Stimulated activated CD4-positive, alpha-beta T cell treated with anti-CD3 and anti-CD28 coated beads, Interleukin-4, amount 100 ng/mL, for 4 hours (primary cell): Measurements from ENCODE around the gene KLHL17.
"Not testable (repeated sequence)": the region's sequence is repeated elsewhere in the genome, so short reads cannot be mapped to it uniquely, and the experiment has no call there.

ENCODE experiments used
- DNase-seq, 2 experiments: peaks; one replicate each; pipeline ENCODE4 v3.0.0-alpha.2; 2020

Gene KLHL17

DNA sequence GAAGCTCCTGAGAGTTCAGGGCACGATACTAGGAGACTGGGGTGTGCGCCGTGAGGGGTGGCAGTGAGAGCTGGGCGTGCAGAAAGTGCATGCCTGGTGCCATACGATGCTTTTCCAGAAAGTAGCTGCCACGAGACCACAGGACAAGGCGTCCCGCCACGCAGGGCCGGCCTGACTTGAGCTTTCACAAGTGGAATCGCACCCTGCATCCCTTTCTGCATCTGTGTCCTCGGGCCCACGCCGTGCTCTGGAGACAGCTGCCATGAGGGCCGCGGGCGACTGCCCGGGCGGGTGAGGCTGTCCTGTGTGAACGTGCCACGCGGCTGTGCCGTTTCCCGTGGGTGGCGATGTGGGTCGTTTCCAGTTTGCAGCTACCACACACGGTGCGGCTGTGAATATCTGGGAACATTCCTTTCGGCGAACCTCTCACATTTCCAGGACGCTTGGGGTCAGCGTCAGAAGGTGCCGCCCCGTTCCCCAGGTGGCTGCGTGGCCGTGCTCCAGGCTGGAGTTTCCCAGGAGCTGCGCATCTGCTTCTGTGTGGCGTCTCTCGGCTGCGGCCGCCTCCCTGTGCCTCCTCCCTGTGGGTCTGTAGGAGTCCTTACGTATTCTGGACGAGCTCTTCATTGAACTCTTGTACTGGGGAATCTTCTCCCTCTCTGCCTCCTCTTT lies 22.5 kb downstream of the KLHL17 start:
- no peak for DNase-seq

DNA sequence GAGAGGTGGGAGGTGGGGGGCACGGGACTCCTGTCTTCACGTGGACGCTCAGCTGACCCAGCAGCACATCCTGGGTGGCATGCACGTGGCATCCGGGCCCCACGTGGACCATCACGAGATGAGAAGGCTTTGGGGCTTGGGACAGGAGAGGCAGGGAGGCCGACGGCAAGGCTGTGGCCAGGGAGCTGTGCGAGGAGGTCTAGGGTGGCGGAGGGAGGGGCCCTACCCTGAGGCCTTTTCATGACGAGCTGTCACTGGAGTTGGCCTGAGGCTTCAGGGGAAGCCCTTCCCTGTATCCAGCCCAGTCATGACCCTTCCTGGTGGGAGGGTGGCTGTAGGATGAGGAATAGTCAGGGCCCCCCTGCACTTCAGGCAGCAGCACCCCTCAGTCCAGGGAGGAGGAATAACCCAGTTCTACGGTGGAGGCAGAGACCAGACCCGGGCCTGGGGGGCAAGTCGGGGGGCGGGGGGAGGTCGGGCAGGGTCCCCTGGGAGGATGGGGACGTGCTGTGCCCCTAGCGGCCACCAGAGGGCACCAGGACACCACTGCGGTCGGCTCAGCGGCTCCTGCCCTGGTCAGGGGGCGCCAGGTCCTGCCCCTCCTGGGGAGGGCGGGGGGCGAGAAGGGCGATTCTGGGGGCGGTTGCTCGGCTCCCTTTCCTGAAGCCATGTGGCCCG lies 23.6 kb downstream of the KLHL17 start:
- peak; percentile 49 to 67 for DNase-seq

GRCh38 chr1:984476-984814 lies 24.1 kb downstream of the KLHL17 start:
- DNase-seq, result no peak

DNA sequence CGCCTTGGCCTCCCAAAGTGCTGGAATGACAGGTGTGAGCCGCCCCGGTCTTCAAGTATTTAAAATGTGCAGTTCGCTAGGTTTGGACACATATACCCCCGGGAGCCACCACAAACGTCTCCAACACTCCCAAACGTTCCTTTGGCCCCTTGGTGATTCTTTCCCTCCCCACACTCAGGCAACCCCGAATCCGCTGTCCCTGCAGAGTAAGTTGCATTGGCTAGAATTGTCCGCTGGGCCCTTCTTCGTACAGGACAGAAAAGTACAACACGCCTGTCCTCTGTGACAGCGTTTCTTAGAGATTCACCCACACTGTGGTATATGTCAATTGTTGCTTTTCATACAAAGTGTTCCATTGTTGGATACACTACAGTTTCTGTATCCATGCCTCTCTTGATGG lies 24.7 kb downstream of the KLHL17 start:
- no peak for DNase-seq

DNA sequence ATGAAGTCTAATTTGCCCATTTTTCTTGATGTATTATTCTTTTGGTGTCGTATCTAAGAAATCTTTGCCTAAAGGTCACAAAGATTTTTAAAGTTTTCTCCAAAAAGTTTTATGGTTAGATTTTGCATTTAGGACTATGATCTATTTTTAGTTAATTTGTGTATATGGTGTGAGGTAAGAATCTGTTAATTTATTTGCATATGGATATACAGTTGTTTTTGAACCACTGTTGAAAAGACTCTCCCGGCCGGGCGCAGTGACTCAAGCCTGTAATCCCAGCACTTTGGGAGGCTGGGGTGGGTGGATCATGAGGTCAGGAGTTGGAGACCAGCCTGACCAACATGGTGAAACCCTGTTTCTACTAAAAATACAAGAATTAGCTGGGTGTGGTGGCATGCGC lies 27.7 kb downstream of the KLHL17 start:
- not testable (repeated sequence) for DNase-seq

DNA sequence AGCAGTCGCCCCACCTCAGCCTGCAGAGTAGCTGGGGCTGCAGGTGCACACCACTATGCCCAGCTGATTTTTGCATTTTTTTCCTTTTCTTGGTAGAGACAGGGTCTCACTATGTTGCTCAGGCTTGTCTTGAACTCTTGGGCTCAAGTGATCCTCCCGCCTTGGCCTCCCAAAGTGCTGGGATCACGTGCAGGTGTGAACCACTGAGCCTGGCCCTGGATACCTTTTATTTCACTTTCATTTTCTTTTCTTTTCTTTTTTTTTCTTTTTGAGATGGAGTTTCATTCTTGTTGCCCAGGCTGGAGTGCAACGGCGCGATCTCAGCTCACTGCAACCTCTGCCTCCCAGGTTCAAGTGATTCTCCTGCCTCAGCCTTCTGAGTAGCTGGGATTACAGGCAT lies 30.9 kb downstream of the KLHL17 start:
- not testable (repeated sequence) for DNase-seq

DNA sequence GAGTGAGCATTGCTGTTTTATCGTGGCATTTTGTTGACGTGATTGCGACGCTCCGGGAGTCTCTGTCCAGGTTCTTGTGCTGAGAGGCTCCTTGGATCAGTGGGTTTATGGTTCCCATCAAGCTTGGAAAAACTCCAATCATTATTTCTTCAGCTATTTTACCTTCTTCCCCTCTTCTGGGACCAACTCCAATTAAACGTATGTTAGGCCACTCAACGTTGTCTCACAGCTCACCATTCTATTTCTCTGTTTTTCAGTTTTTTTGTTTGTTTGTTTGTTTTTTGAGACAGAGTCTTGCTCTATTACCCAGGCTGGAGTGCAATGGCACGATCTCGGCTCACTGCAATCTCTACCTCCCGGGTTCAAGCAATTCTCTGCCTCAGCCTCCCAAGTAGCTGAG lies 31.5 kb downstream of the KLHL17 start:
- DNase-seq, result no peak

DNA sequence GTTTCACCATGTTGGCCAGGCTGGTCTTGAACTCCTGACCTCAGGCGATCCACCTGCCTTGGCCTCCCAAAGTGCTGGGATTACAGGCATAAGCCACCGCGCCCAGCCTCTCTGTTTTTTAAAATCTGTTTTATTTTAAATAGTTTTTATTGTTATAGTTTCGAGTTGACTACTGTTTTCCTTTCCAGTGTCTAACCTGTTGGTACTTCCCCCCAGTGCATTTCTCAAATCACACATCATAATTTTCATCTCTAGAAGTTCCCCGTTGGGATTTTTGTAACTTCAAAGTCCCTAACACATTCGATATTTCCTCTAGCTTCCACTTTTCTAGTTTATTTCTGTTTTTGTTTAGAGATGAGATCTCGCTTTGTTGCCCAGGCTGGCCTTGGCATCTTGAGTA lies 32.0 kb downstream of the KLHL17 start:
- DNase-seq, result no peak

GRCh38 chr1:993379-993995 lies 33.1 kb downstream of the KLHL17 start:
- no peak for DNase-seq

DNA sequence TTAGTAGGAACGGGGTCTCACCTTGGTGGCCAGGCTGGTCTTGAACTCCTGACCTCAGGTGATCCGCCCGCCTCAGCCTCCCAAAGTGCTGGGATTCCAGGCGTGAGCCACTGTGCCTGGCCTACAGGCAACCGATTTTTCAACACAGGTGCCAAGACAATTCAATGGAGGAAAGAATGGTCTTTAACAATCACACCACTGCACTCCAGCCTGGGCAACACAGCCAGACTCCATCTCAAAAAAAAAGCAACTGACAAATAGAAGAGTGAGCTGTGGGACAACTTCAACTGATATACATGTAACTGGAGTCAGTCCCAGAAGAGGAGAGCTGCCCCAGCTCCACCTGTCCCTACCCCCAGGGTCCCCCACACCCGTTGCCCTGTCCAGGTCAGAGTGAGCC lies 34.2 kb downstream of the KLHL17 start:
- not testable (repeated sequence) for DNase-seq

- DNase-seq, result no peak
Observed at GRCh38 chr1:995665-996633, 35.6 kb downstream of the KLHL17 start.

- DNase-seq, result no peak
Observed at GRCh38 chr1:996851-997712, 36.7 kb downstream of the KLHL17 start.

DNA sequence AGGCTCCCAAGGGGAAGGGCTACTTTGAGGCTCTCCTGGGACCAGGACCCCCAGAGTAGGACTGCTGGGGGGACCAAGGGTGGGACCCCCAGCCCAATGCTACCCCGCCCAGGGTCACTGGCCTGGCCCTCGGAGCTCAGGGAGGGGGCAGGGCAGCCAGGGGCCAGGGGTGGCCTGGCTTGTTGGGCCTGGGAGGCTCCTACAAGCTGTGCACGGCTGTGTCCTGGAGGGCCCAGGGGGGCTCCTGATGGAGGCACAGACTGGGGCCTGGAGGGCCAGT lies 37.3 kb downstream of the KLHL17 start:
- DNase-seq, result no peak

DNA sequence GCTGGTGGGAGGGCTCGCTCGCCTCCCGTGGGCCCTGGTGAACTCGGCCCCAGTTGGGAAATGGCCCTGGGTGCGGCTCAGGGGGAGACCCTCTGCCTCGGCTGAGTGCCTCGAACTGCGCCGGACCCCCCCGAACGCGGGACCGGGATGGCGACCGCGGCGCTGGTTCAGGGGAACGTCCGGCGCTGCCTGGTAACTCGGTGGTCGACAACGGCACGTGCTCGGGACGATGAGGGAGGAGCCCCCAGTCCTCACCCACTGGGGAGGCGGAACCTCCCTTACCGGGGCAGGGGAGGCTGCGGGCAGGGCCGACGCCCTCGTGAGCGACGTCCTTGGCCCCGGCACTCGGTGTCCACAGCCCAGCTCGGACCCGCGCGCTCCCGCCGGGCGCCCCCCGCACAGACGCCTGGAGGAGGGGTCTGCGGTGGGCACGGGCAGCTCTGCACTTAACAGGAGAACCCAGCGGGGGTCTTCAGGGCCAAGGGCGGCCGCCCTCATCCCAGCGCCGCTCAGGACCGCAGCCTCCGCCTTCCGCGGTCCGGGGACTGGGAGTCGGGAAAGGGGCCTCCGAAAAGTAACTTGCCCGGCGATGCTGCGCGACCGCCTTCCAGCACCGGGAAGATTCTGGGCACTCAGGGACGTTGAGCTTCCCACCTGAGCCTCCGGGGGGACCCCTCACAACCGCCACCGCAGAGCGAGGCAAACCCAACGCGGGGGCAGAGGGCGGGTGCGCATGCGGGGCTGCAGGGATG lies 37.8 kb downstream of the KLHL17 start:
- DNase-seq, result no peak

DNA sequence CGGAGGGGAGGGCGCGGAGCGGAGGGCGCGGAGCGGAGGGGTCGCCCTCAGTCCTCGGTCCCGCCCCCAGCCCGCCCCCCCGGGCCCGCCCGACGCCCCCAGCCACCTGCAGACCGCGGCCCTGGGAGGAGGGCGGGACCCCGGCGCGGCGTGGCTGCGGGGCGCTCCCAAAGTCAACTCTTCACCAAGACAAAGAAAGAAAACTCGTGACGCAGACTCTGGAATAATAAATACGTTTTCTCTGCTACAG lies 38.3 kb downstream of the KLHL17 start:
- no peak for DNase-seq

DNA sequence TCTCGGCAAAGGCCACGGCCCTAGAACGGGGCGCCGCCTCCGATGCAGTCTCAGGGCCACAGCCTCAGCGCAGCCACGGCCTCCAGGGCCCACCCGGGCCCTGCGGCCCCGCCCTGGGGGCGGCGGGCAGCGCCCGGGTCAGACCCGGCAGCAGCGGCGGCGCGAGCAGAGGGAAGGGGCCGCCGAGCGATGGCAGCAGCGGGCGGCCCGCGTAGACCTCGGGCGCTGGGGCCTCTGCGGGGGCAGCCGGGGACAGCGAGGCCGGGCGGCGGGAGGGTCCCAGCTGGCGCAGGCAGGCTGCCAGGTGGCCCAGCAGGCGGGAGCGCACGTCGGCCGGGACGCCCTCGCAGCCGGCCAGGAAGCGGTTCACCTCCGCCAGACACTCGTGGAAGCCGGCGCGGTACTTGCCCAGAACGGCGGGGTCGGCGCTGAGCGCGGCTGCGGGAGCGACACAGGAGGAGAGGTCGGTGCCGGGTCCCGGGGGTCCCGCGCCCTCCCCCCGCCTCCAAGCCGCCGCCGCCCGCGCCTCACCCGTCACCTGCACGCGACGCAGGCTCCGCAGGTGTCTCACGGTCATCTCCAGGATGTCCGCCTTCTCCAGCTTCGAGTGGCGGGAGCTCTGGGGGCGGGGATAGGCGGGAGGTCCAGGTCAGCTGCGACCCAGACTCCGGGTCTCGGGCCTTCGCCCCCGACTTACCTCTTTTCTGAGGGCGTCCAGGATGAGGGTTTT lies 38.8 kb downstream of the KLHL17 start:
- DNase-seq, result no peak

DNA sequence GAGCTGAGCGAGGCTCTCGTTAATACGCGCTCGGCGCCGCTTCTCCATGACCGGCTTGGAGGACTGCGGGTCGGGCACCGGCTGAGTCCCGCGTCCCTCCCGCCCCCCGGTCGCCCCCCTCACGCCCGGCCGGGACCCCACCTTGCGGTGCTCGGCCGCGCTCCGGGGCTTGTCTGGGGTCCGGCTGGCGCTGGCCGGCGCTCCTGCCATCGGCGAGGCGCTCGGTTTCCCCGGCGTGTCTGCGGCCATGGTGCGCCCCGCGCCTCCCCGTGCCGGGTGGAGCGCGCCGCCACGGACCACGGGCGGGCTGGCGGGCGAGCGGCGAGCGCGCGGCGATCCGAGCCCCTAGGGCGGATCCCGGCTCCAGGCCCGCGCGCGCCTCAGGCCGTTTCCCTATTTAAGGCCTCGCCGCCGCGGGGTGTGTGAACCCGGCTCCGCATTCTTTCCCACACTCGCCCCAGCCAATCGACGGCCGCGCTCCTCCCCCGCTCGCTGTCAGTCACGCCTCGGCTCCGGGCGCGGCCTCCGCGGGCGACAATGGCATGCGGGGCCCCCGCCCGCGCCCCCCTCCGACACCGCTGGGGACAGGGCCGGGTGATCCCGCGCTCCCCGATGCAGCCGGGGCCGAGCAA lies 39.5 kb downstream of the KLHL17 start, which contains the start of gene HES4:
Gene HES4 (minus strand): TSS at position 373 of the 632 bp plus-strand sequence. CDS start 124 bp downstream, at position 249.
- peak; percentile 68 to 75 for DNase-seq

DNA sequence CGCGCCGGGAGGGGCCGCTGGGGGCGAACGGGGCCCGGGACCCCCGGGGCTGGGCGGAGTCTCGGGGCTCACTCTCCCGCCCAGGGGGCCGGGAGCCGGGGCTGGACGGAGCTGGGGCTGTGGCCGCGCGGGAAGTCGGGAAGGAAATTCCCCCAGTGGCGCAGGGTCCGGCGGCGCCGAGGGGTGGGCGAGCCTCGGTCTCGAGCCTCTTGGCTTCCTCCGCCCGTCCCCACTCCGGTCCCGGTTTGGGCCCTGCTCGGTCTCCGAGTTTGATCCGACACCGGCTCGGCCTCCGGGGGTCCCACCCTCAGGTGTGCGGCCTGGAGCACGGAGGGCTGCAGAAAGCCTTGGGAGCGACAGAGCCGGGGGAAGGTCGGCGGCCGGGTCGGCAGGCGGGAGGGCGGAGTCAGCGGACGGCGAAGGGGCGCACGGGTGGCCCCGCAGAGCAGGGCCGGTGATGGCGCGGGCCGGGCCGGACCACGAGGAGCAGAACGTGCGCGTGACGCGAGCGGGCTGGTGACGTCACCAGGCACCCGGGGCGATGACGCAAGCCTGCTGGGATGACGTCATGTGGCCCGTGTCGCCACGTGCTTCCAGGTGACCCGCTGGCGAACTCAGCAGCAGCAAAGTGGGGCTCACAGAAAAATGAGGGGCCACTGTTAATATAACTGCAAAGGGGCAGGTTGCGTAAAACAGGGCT lies 40.1 kb downstream of the KLHL17 start:
- DNase-seq, result peak; percentile 69 to 76

DNA sequence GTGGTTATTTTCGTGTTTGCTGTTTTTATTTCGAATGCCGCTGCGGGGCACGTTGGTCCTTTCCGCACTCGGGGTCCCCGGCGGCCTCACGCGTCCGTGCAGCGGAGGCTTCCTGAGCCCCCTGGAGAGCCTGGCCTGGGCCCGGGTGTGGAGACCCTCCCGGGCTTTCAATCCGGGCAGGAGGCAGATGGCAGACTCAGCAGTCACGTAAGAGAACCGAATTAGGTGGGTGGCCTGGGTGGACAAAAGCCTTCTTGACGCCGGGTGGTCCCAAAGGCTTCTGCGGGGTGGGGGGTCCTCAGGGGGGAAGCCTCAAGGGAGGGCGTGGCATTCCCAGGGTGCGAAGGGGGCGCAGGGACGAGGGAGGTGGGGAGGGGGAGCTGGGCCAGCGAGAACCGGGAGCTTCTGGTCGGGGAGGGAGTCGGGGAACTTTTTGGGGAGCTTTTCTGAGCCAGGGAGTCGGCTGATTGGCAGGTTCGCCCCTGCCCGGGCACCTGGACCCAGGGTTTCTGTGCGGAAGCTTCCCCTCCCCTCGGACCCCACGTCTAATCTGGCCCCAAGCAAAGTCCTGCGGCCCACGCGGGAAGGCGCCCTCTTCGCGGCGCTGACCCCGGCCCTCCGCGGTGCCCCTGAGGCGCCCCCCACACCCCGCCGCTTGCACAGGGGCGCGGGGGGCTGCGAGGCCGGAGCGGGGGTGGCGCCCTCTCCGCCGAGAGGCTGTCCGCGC lies 40.8 kb downstream of the KLHL17 start:
- DNase-seq, result no peak
